Stomach smooth muscle (tissue), 2 donors: ENCODE results near the gene ARL2BP.
A peak's percentile ranks its signal among the peaks of the same experiment; 100 is the strongest.

Source experiments
- H3K27ac ChIP-seq: one replicate; pipeline ENCODE4 v1.7.0; 2013; ENCODE audit warnings: mild to moderate bottlenecking, low read length, inconsistent platforms
- H3K27me3 ChIP-seq, 2 donors: one replicate each; pipeline ENCODE4 v1.7.0; 2013; ENCODE audit warnings: low read length in 2 of 2; ENCODE audit not compliant: insufficient read depth in 2 of 2, control insufficient read depth in 1 of 2
- H3K36me3 ChIP-seq, 2 donors: one replicate each; pipeline ENCODE4 v1.7.0; 2013; ENCODE audit warnings: low read length in 2 of 2; ENCODE audit not compliant: control insufficient read depth in 2 of 2, insufficient read depth in 2 of 2
- H3K4me1 ChIP-seq: one replicate; pipeline ENCODE4 v1.7.0; 2013; ENCODE audit warnings: low read length; ENCODE audit not compliant: control insufficient read depth, insufficient read depth
- H3K4me3 ChIP-seq, 2 donors: one replicate each; pipeline ENCODE4 v1.7.0; 2013; ENCODE audit warnings: low read length in 2 of 2
- H3K9ac ChIP-seq, 2 donors: one replicate each; pipeline ENCODE4 v1.7.0; 2013; ENCODE audit warnings: low read length in 2 of 2, mild to moderate bottlenecking in 1 of 2
- H3K9me3 ChIP-seq, 2 donors: one replicate each; pipeline ENCODE4 v1.7.0; 2013; ENCODE audit warnings: low read length in 2 of 2; ENCODE audit not compliant: control insufficient read depth in 2 of 2
- donor health status: healthy.
- donor health status: Pancreatic carcinoma.

Gene ARL2BP

GRCh38 chr16:57284209-57284951 lies 39.3 kb downstream of the ARL2BP start, which contains the start of gene PLLP:
TSS of gene PLLP (minus strand) at chr16:57284672. CDS start at chr16:57284540, 132 bp downstream.
- H3K27ac ChIP-seq: no peak within 1 kb of the TSS
- no peaks in the 10 kb centered on the region for H3K9me3 ChIP-seq
- H3K4me1 ChIP-seq: peaks cover 13% of the 10 kb centered on the region
- H3K4me3 ChIP-seq: peak within 1 kb of the TSS; percentile 40 to 71
- no peak within 1 kb of the TSS for H3K9ac ChIP-seq
- H3K36me3 ChIP-seq: no peaks in the 10 kb centered on the region
- peaks cover 16 to 30% of the 10 kb centered on the region in 2 donors for H3K27me3 ChIP-seq

GRCh38 chr16:57284952-57285363 lies 39.9 kb downstream of the ARL2BP start:
- H3K4me1 ChIP-seq: peaks cover 13% of the 10 kb centered on the region
- no peaks in the 10 kb centered on the region for H3K36me3 ChIP-seq
- H3K9me3 ChIP-seq: no peaks in the 10 kb centered on the region
- H3K27ac ChIP-seq: no peak overlapping the region
- peak overlapping the region; percentile 40 to 71 for H3K4me3 ChIP-seq
- H3K27me3 ChIP-seq: peaks cover 16 to 30% of the 10 kb centered on the region in 2 donors
- H3K9ac ChIP-seq: no peak overlapping the region

DNA sequence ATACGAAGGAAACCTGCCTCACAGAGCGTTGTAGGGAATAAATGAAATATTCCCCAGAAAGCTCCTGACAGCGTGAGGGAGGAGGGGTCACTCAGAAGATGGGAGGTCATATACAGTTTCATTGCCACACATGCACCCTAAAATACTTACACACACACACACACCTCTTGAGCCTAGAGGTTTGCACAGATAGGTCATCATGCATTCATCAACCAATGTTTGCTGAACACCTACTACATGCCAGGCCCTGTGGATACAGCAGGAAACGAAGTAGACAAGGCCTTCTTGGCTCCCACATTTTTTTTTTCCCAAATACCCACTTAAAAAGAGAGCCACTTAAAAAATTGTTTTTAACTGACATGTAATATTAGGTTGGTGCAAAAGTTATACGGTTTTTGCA lies 40.3 kb downstream of the ARL2BP start:
- Histone ChIP-seq H3K27me3 (peaks cover 16 to 30% of the 10 kb centered on the region in 2 donors), H3K27ac (no peak overlapping the region)

GRCh38 chr16:57289391-57290257 lies 44.6 kb downstream of the ARL2BP start:
- Histone ChIP-seq H3K4me3 (no peak overlapping the region), H3K27me3 (peaks cover 5 to 8% of the 10 kb centered on the region in 2 donors), H3K27ac (no peak overlapping the region), H3K36me3 (no peaks in the 10 kb centered on the region), H3K9ac (no peak overlapping the region), H3K9me3 (no peaks in the 10 kb centered on the region), H3K4me1 (peaks cover 6% of the 10 kb centered on the region)

More for the DNA sequence above, 40.3 kb downstream of the ARL2BP start:
- H3K36me3 ChIP-seq: no peaks in the 10 kb centered on the region
- H3K4me1 ChIP-seq: peaks cover 13% of the 10 kb centered on the region
- no peaks in the 10 kb centered on the region for H3K9me3 ChIP-seq
- no peak overlapping the region for H3K4me3 ChIP-seq
- H3K9ac ChIP-seq: no peak overlapping the region

DNA sequence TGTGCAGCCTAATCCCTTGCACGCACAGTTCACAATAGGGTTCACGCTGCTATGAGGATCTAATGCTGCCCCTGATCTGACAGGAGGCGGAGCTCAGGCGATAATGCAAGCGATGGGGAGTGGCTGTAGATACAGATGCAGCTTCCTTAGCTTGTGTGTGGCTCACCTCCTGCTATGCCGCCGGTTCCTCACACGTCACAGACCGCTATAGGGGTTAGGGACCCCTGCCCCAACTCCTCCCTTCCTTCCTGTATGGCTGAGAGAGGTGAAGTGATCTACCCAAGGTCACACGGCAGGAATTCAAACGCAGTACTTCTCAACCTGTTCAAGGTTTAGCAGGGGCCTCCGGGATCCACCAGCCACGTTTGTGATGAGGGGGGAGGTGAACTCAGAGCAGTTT lies 52.8 kb downstream of the ARL2BP start:
- Histone ChIP-seq H3K4me1 (peaks cover 22% of the 10 kb centered on the region), H3K27ac (no peak overlapping the region), H3K36me3 (no peaks in the 10 kb centered on the region), H3K9me3 (no peaks in the 10 kb centered on the region), H3K4me3 (no peak overlapping the region), H3K9ac (no peak overlapping the region), H3K27me3 (no peaks in the 10 kb centered on the region)

DNA sequence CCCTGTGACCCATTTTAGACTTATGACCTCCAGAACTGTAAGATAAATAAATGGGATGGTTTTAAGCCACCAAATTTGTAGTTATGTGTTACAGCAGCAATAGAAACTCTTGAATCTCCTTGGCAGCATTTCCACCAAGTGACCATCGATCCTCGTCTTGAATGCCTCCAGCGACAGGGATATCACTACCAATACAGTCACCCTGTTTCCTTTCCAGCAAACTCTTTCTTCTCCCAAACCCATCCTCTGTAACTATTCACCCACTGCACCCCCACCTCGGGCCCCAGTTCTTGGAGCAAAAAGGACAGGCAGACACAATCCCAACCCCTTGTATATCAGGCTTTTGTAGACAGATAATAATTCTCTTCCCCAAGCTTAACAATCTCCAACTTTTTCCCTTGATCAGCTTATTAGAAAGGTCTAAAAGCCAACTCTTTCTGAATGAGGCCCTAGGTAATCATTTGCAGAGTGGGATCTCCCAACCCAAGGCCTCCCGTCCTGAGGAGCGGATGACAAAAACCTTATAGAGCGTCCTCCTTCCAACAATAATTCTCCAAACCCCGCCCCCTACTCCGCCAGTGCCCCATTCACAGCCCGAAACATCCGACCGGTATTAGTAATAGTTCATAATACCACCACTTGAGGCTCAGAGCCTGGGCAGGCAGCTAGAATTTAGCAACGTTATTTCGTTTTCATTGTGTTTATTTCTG lies 54.1 kb downstream of the ARL2BP start:
- peak overlapping the region; percentile 75 to 86 for H3K4me3 ChIP-seq
- H3K27ac ChIP-seq: peak overlapping the region; percentile 88
- no peaks in the 10 kb centered on the region for H3K27me3 ChIP-seq
- no peaks in the 10 kb centered on the region for H3K9me3 ChIP-seq
- H3K36me3 ChIP-seq: no peaks in the 10 kb centered on the region
- H3K9ac ChIP-seq: peak overlapping the region; percentile 74 to 80
- peaks cover 25% of the 10 kb centered on the region for H3K4me1 ChIP-seq

DNA sequence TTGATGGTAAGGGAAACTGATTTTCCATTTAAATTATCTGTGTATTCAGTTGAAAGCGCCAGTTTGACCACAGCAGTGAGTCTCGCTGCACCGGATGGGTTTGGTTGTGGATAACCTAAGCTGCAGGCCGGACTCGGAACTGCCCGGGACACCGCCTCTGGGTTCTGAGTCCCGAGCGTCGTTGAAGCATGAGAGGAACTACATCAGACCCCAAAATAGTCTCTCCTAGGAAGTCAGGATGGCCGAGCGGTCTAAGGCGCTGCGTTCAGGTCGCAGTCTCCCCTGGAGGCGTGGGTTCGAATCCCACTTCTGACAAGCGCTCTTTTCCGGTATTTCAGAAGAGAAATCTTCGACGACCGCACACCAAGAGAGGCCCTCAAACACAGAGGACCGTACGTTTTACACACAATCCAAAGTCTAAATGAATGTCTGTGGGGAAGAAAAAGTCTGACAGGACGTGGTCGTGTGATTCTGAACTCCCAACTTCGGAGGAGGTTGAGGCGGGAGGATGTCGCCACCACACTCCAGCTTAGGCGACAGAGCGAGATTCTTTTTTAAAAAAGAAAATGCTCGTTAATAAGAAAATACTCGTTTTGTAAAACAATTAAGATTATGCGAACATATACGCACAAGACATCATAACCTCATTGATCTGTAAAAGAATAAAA lies 54.8 kb downstream of the ARL2BP start:
- no peaks in the 10 kb centered on the region for H3K27me3 ChIP-seq
- H3K27ac ChIP-seq: peak overlapping the region; percentile 88
- peaks cover 29% of the 10 kb centered on the region for H3K4me1 ChIP-seq
- H3K9me3 ChIP-seq: no peaks in the 10 kb centered on the region
- H3K9ac ChIP-seq: peak overlapping the region; percentile 74 to 80
- no peaks in the 10 kb centered on the region for H3K36me3 ChIP-seq
- H3K4me3 ChIP-seq: peak overlapping the region; percentile 75 to 86

DNA sequence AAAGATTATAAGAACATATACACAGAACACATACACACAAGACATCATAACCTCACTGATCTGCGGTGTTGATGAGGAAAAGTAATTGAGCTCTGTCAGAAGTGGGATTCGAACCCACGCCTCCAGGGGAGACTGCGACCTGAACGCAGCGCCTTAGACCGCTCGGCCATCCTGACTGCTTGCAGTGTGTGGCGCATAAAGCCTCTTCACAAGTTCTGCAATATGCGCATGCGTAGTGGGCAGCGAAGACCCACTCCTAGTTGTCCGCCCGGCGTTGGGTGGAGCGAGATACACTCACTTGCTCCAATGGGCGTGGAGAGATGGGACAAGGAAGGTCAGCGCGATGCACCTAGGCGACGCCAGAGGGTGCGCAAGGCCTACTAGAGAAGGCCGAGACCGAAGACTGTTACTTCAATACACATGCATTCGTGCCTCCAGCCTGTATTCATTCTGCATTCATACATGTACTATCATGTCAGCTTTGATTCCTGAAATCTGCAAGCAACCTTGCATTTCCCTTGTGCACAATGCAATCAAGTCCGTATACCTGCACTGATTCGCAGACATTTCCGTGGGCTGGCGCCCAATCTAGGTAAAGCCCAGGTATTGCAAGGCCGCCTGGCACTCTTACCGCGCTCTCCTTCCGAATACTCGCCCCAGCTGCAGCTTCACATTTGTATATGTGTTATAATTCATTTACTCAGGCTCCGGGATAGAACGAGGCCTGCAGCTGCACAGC lies 55.5 kb downstream of the ARL2BP start:
- Histone ChIP-seq H3K36me3 (no peaks in the 10 kb centered on the region), H3K9me3 (no peaks in the 10 kb centered on the region), H3K27me3 (no peaks in the 10 kb centered on the region), H3K9ac (peak overlapping the region; percentile 74 to 80), H3K27ac (peak overlapping the region; percentile 88), H3K4me3 (peak overlapping the region; percentile 75 to 86), H3K4me1 (peaks cover 29% of the 10 kb centered on the region)

DNA sequence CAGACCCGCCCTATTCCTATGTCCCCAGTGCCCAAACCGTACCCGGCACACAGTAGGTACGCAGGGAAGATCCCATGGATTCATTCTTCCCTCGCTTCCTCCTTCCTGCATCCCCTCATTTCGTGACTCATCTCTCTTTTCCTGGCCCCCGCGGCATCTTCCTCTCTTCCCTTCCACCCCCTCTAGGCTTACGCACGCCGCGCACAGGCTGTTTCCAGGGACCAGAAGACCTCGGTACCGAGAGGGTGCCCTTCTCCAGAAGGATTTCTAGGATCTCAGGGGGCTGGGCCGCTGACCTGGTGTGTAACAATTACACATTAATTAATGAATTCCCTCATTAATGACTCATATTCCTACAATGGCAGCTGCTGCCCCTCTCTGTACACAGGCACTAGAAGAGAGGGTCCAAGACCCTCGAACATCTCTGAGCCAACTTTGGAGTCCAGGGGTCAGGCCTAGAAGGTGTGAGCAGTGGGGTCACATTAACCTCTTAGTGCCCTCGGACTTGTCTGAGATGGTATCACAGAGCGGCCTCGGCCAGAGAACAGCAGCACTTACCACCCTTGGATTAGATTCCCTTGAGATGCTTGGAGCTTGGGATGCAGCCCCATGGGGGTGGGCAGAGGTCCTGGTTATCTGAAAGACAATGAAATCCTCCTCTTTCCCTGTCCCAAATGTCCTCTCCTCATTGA lies 56.2 kb downstream of the ARL2BP start:
- Histone ChIP-seq H3K9me3 (no peaks in the 10 kb centered on the region), H3K36me3 (no peaks in the 10 kb centered on the region), H3K27ac (peak overlapping the region; percentile 24), H3K9ac (peak overlapping the region in 1 of 2 donors; percentile 68), H3K4me1 (peaks cover 29% of the 10 kb centered on the region), H3K27me3 (no peaks in the 10 kb centered on the region), H3K4me3 (peak overlapping the region; percentile 41 to 75)
